HG03439 (cell line): ENCODE measurements around the gene CELF5.

ENCODE experiments used
- ATAC-seq: cut with Tn5 transposase; IDR thresholded peaks from one replicate; pipeline ENCODE4 v1.9.1; 2021; ENCODE audit warnings: mild to moderate bottlenecking, moderate library complexity; ENCODE audit not compliant: unreplicated experiment

CELF5 gene

GRCh38 chr19:3224346-3225168, at the start of gene CELF5:
Gene CELF5, plus strand, starts transcription at chr19:3224661. Its CDS starts 79 bp downstream, at chr19:3224740.
- ATAC-seq: no peak

- ATAC-seq: no peak
Observed at GRCh38 chr19:3175781-3176714, 48.4 kb upstream of the CELF5 start.

DNA sequence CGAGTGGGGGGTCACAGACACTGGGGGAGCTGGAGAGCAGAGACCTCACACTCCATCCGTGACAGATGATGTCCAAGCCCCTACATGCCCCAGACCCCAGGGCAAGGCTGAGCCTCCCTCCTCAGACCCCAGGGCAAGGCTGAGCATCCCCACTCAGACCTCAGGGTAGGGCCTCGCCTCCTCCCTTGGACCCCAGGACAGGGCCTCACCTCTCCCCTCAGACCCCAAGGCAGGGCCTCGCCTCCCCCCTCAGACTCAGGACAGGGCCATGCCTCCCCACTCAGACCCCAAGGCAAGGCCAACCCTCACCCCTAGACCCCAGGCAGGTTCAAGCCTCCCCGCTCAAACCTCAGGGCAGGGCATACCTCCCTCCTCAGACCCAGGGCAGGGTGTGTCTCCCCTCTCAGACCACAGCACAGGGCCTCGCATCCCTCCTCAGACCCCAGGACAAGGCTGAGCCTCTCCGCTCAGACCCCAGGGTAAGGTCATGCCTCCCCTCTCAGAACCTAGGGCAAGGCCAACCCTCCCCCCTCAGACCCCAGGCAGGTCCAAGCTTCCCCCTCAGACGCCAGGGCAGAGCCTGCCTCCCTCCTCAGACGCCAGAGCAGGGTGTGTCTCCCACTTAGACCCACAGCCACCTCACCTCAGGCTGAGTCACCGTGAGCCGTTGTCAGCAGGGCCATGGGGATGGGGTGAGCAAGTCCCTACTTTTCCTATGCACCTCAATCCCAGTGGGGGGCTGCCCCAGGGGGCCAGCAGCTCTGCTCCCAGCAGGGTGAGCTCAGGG, 47.6 kb upstream of the CELF5 start:
- ATAC-seq: no peak

DNA sequence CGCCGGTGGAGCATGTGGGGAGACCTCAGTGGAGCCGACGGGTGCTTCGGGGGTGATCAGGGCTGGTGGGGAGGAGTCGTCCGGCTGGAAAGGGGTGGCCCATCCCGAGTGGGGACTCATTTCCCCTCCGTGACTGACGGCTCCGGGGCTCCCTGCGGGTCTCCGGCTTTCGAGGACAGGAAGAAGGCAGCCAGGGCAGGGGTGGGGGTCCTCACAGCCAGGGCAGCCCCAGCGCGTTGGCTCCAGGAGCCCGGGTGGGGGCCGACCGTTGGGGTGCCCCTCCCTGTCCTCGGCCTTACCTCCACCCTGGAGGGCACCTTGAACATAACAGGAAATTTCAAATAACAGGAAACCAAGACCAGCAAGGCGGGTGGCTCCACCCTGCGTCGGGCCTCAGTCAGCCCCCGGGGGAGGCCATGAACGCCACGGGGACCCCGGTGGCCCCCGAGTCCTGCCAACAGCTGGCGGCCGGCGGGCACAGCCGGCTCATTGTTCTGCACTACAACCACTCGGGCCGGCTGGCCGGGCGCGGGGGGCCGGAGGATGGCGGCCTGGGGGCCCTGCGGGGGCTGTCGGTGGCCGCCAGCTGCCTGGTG, 46.0 kb upstream of the CELF5 start, which contains the start of gene S1PR4:
Gene S1PR4, plus strand, starts transcription at position 393 of the 596 bp plus-strand sequence. Its CDS starts 24 bp downstream, at position 417.
- ATAC-seq: peak; percentile 31

DNA sequence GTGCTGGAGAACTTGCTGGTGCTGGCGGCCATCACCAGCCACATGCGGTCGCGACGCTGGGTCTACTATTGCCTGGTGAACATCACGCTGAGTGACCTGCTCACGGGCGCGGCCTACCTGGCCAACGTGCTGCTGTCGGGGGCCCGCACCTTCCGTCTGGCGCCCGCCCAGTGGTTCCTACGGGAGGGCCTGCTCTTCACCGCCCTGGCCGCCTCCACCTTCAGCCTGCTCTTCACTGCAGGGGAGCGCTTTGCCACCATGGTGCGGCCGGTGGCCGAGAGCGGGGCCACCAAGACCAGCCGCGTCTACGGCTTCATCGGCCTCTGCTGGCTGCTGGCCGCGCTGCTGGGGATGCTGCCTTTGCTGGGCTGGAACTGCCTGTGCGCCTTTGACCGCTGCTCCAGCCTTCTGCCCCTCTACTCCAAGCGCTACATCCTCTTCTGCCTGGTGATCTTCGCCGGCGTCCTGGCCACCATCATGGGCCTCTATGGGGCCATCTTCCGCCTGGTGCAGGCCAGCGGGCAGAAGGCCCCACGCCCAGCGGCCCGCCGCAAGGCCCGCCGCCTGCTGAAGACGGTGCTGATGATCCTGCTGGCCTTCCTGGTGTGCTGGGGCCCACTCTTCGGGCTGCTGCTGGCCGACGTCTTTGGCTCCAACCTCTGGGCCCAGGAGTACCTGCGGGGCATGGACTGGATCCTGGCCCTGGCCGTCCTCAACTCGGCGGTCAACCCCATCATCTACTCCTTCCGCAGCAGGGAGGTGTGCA, 45.3 kb upstream of the CELF5 start:
- peak; percentile 6 for ATAC-seq

GRCh38 chr19:3179739-3180293, 44.6 kb upstream of the CELF5 start:
- ATAC-seq: peak; percentile 24

DNA sequence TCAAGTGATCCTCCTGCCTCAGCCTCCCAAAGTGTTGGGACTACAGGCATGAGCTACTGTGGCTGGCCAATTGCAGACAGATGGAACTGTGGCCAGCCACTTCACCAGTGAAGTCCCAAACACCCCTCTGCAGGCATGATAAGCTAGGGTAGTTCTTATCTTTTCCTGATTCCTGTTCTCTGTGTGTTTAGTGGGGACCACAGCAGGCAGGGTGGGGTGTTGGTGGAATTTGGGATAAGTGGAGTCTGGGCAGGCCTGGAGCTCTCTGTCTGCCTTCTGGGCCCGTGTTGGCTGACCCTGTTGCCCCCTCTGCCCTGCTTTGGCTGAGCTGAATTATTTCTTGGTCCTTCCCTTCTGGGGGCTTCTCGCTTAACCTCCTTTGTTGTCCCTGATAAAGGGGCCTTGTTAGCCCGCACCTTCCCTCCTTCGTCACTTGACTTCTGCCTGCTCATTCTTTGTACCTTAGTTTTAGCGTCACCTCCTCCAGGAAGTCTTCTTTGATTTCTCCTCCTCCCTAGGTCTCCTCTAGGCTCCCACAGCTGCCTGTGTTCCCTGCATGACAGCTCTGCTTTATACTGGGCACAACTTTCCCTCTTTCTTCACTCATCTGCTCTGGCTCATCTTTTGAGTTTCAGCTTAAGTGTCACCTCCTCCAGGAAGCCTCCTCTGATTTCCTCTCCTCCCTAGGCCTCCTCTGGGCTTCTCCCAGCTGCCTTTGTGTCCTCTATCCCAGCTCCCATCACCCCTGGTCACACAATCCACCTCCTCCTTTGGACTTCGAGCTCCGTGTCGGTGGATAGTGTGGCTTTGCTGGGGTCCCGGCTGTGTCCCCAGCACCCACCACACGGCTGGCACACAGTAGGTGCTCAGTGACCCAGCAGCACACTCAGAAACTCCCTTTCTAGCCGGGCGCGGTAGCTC, 40.5 kb upstream of the CELF5 start:
- no peak for ATAC-seq

DNA sequence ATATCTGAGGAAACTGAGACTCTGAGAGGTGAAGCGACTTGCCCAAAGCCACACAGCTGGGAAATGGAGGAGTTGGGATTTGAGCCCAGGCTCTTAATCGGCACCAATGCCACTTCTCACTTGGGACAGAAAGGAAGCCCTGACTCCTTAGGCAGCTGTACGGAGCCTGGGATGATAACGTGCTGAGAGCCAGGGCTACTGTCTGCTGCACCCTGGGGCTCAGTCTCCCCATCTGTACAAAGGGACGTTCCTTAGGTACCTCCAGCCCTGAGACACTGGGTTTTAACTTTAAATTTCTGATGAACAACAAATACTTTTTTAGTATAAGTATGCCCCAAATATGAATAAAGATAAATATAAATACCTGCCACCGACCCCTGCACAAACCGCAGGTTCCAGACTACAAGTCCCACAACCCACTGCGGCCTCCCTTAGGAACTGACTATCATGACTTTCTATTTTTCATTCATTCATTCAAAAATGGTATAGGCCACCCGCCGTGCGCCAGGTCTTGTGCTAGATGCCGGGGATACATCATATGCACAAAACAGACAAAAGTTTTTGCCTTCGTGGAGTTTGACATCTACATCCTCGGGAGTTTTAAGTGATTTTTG, 39.5 kb upstream of the CELF5 start:
- ATAC-seq: peak; percentile 21

GRCh38 chr19:3185461-3186159, 38.9 kb upstream of the CELF5 start, which contains the start of gene NCLN:
Gene NCLN, plus strand, starts transcription at chr19:3185930. Its CDS starts 101 bp downstream, at chr19:3186031.
- ATAC-seq: peak; percentile 71

DNA sequence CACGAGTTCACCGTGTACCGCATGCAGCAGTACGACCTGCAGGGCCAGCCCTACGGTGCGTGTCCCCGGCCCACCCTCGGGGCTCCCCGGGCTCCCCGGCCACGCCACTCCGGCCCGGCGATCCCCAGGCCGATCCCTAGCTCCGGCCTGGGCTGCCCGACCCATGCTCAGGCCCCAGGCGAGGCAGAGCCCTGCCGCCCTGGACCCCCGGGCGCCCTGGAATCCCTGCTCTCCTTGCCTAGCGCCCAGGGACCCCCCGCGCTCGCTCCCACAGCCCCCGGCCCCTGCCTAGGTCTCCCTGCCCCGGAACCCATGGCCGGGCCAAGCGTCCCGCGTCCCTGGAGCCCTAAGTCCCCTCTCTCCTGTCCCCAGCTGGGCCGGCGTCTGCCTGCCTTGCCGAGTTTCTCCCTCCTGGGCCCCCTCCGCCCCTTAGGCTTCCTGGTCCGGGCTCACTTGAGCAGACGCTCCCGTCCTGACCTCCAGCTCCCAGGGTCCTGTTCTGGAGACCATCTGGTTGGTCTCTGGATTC, 38.2 kb upstream of the CELF5 start:
- ATAC-seq: no peak

GRCh38 chr19:3186891-3187661, 37.4 kb upstream of the CELF5 start:
- no peak for ATAC-seq

GRCh38 chr19:3187662-3188511, 36.6 kb upstream of the CELF5 start:
- no peak for ATAC-seq

GRCh38 chr19:3188627-3189596, 35.5 kb upstream of the CELF5 start:
- no peak for ATAC-seq
